ENCODE measurements around the gene TUFM.
"Not testable (repeated sequence)": the region's sequence is repeated elsewhere in the genome, so short reads cannot be mapped to it uniquely, and the experiment has no call there.

Gene TUFM

GRCh38 chr16:28875134-28876018, 29.2 kb upstream of the TUFM start:
- DNase-seq (ENCODE audit: low read depth in 2 of 2), result no peak

- no peak for DNase-seq (ENCODE audit: low read depth in 2 of 2)
These were observed 28.3 kb upstream of the TUFM start for GRCh38 chr16:28874406-28874805.

GRCh38 chr16:28873543-28874201, 27.5 kb upstream of the TUFM start:
- DNase-seq (ENCODE audit: low read depth in 2 of 2), result peak in 1 of 2 donors; percentile 38

GRCh38 chr16:28872952-28873351, 26.8 kb upstream of the TUFM start:
- no peak for DNase-seq (ENCODE audit: low read depth in 2 of 2)

- no peak for DNase-seq (ENCODE audit: low read depth in 2 of 2)
These were observed 23.1 kb upstream of the TUFM start for GRCh38 chr16:28869201-28869600.

GRCh38 chr16:28867646-28868045, 21.5 kb upstream of the TUFM start:
- not testable (repeated sequence) for DNase-seq (ENCODE audit: low read depth in 2 of 2)

- DNase-seq (ENCODE audit: low read depth in 2 of 2), result no peak
These were observed 21.1 kb upstream of the TUFM start for GRCh38 chr16:28867241-28867640.

- DNase-seq (ENCODE audit: low read depth in 2 of 2), result no peak
These were observed 20.3 kb upstream of the TUFM start for GRCh38 chr16:28866454-28866804.

GRCh38 chr16:28865722-28866453, 19.7 kb upstream of the TUFM start:
- DNase-seq (ENCODE audit: low read depth in 2 of 2), result no peak

GRCh38 chr16:28865001-28865688, 19.0 kb upstream of the TUFM start:
- no peak for DNase-seq (ENCODE audit: low read depth in 2 of 2)

- no peak for DNase-seq (ENCODE audit: low read depth in 2 of 2)
These were observed 18.0 kb upstream of the TUFM start for GRCh38 chr16:28863929-28864793.

- no peak for DNase-seq (ENCODE audit: low read depth in 2 of 2)
These were observed 13.2 kb upstream of the TUFM start for GRCh38 chr16:28859326-28859725.

GRCh38 chr16:28858421-28858820, 12.3 kb upstream of the TUFM start:
- no peak for DNase-seq (ENCODE audit: low read depth in 2 of 2)

- no peak for DNase-seq (ENCODE audit: low read depth in 2 of 2)
These were observed 755 bp upstream of the TUFM start for GRCh38 chr16:28846933-28847273.

- DNase-seq (ENCODE audit: low read depth in 2 of 2), result no peak
These were observed 428 bp downstream of the TUFM start for GRCh38 chr16:28845761-28846079.

GRCh38 chr16:28845293-28845692, 855 bp downstream of the TUFM start:
- DNase-seq (ENCODE audit: low read depth in 2 of 2), result peak in 1 of 2 donors; percentile 30

- DNase-seq (ENCODE audit: low read depth in 2 of 2), result no peak
These were observed 1.8 kb downstream of the TUFM start for GRCh38 chr16:28844226-28844885.

- no peak for DNase-seq (ENCODE audit: low read depth in 2 of 2)
These were observed 2.4 kb downstream of the TUFM start for GRCh38 chr16:28843766-28844165.

- DNase-seq (ENCODE audit: low read depth in 2 of 2), result no peak
These were observed 3.5 kb downstream of the TUFM start for GRCh38 chr16:28842696-28843095.

GRCh38 chr16:28839899-28840298, 6.2 kb downstream of the TUFM start:
- no peak for DNase-seq (ENCODE audit: low read depth in 2 of 2)

All from stimulated activated CD8-positive, alpha-beta memory T cell treated with anti-CD3 and anti-CD28 coated beads, Interleukin-15, amount 100 ng/mL, for 48 hours (primary cell).